OCI-LY7 (cell line): Measurements from ENCODE around the gene PIGZ.

Experiments
- EZH2phosphoT487 ChIP-seq: fragments of 200-600 bp; sonication (generic); IDR thresholded peaks from 2 replicates; pipeline ENCODE4 v1.6.1; 2018; ENCODE audit warnings: low read depth, borderline replicate concordance, mild to moderate bottlenecking, mixed run types, antibody characterized with exemption, low read length, moderate library complexity, mixed read lengths
- TF ChIP-seq, protein P1 (sequence below): fragments of 200-600 bp; sonication (generic); conservative IDR thresholded peaks from 2 replicates; pipeline ENCODE4 v1.5.1; 2014; ENCODE audit warnings: mild to moderate bottlenecking, antibody characterized with exemption, low read length, moderate library complexity, mixed read lengths

DNA sequence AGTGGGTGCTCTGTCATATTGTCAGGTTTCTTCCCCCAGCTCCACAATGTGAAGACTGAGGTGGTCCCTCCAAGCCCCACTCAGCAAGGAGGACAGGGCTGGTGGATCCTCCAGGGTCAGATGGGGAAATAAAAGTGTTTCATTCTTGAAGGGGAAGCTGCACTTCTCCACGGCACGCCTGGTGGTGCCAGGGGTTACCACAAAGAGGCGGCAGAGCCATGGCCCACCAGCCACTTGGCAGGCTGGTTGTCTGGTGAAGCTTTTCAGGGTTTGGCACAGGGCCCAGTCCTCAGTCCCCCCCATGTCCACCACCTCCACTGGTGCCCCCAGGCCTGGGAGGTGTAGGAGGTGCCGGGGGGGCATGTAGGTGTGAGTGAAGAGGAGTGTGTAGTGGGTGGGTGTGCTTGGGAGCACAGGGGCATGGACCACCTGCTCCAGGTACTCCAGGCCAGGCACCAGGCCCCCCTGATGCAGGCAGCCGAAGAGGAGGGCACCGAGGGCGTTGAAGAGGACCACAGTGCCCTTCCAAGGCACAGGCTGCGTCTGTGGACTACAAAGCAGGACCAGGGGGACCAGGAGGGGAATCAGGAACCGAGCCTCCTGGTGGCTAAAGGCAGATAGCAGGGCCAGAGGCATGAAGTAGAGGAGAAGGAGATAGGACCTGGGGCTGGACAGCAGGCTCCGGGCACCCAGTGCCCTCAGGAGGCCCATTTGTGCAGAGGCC is 21.3 kb downstream of the PIGZ start:
- TF ChIP-seq, protein P1, sequence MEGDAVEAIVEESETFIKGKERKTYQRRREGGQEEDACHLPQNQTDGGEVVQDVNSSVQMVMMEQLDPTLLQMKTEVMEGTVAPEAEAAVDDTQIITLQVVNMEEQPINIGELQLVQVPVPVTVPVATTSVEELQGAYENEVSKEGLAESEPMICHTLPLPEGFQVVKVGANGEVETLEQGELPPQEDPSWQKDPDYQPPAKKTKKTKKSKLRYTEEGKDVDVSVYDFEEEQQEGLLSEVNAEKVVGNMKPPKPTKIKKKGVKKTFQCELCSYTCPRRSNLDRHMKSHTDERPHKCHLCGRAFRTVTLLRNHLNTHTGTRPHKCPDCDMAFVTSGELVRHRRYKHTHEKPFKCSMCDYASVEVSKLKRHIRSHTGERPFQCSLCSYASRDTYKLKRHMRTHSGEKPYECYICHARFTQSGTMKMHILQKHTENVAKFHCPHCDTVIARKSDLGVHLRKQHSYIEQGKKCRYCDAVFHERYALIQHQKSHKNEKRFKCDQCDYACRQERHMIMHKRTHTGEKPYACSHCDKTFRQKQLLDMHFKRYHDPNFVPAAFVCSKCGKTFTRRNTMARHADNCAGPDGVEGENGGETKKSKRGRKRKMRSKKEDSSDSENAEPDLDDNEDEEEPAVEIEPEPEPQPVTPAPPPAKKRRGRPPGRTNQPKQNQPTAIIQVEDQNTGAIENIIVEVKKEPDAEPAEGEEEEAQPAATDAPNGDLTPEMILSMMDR: no peak
- TF ChIP-seq EZH2phosphoT487: no peak
